ENCODE results near the gene UBE2D3.

UBE2D3 gene

DNA sequence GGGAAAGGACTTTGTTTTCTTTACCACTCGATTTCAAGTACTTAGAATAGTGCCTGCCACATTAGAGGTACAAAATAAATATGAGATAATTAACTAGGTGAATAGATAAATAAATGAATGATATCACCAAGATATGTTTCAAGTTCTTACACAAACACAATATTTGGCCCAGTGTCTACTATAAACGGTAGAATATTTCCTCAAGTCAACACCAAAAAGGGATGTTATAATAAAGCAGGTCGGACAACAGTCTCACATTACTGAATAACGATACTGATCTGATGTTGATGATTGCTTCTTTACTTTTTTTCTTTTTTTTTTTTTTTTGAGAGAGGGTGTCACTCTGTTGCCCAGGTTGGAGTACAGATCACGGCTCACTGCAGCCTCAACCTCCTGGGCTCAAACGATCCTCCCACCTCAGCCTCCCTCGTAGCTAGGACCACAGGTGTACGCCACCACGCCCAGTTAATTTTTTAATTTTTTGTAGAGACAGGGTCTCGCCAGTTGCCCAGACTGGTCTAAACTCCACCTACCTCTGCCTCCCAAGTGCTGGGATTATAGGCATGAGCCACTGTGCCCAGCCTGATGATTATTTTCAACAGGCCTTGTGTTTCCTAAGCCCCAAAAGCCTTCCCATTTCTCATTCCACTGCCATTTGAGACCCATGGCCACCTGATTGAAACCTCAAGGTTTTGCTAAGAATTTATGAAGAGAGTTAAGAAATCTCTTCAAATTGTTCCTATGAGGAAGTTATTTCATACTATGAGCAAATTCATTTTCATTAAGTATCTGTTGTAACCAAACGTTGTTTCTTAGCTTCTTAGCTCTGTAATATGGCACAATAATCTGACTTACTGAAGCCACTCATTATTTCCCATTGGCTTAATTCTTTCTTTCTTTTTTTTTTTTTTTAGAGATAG, 68.8 kb downstream of the UBE2D3 start:
- no peak for DNase-seq (ENCODE audit: low read depth in 2 of 3, low spot score in 2 of 3)

GRCh38 chr4:102757681-102758080, 69.7 kb downstream of the UBE2D3 start:
- no peak for DNase-seq (ENCODE audit: low read depth in 2 of 3, low spot score in 2 of 3)

GRCh38 chr4:102754044-102754443, 73.3 kb downstream of the UBE2D3 start:
- no peak for DNase-seq (ENCODE audit: low read depth in 2 of 3, low spot score in 2 of 3)

- DNase-seq (ENCODE audit: low read depth in 2 of 3, low spot score in 2 of 3): no peak
These were observed 75.4 kb downstream of the UBE2D3 start for GRCh38 chr4:102751941-102752340.
